ENCODE measurements around the gene SVOP. TPM values are rescaled to one million over a fixed set of nuclear protein-coding genes. Genes with fewer than 3 reads are reported as not detected.
"Not testable (repeated sequence)": the region's sequence is repeated elsewhere in the genome, so short reads cannot be mapped to it uniquely, and the experiment has no call there.

The SVOP gene
- total and polyA plus RNA-seq, 5 donors from 2014 or later: not detected

DNA sequence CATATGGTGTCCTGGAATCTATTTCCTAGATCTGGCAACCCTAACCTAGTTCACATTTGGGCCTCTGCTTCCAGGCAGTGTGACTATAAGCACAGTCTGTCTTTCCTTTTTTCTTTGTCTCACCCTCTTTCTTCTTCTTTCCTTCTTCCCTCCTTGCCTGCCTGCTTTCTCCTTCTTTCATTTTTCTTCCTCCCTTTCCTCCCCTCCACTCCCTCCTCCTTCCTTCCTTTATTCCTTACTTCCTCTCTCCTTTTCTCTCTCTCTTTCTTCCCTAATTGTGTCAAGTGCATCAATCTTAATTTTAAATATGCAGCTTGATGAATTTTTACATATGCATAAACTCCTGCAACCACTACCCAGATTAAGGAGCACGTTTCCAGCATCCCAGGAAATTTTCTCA, 145.6 kb downstream of the SVOP start:
- Histone ChIP-seq H3K27me3 (ENCODE audit: control insufficient read depth, insufficient read depth, low read length) (no peaks in the 10 kb centered on the region), H3K4me1 (ENCODE audit: control insufficient read depth, insufficient read depth, low read length, poor library complexity, severe bottlenecking) (no peaks in the 10 kb centered on the region), H3K9me3 (ENCODE audit: control insufficient read depth in 2 of 2, low read length in 2 of 2) (no peaks in the 10 kb centered on the region), H3K4me3 (ENCODE audit: low read depth, low read length) (no peak overlapping the region), H3K36me3 (ENCODE audit: control insufficient read depth, insufficient read depth, low read length) (no peaks in the 10 kb centered on the region), H3K27ac (ENCODE audit: insufficient read depth, low read length, poor library complexity, severe bottlenecking) (no peak overlapping the region)
- Mint-ChIP-seq H3K36me3 (no peaks in the 10 kb centered on the region), H3K4me3 (peak overlapping the region in 1 of 4 donors; percentile 68), H3K4me1 (peaks cover 0 to 8% (median 0%) of the 10 kb centered on the region in 4 donors), H3K9me3 (peaks cover 0 to 1% (median 0%) of the 10 kb centered on the region in 7 donors), H3K27ac (no peak overlapping the region), H3K27me3 (peaks cover 19% of the 10 kb centered on the region)
- ATAC-seq (ENCODE audit: low read depth in 2 of 2): no peak
- DNase-seq: no peak

DNA sequence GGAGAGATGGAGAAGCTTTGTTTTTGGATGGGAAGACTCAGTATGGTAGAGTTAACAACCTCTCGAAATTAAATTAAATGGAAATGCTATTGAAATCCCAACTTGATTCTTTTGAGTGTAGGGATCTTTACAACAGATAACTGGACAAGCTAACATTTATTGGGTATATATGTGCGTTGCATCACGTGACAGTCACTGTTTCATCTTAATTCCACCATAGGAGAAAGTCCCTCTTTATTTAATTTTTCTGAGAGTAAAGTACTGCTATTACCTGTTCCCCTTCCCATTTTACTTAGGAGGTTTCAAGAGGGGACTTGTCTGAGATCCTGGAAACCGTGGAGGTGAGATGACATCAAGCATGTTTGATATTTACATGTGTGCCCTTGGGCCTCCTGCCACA, 152.1 kb downstream of the SVOP start:
- no peaks in the 10 kb centered on the region for H3K27me3 ChIP-seq (ENCODE audit: control insufficient read depth, insufficient read depth, low read length)
- DNase-seq (no peak), ATAC-seq (ENCODE audit: low read depth in 2 of 2) (no peak)
- H3K4me3 ChIP-seq (ENCODE audit: low read depth, low read length): no peak overlapping the region
- no peak overlapping the region for H3K27ac ChIP-seq (ENCODE audit: insufficient read depth, low read length, poor library complexity, severe bottlenecking)
- Mint-ChIP-seq H3K36me3 (no peaks in the 10 kb centered on the region), H3K4me3 (no peak overlapping the region), H3K9me3 (no peaks in the 10 kb centered on the region), H3K27ac (peak overlapping the region in 1 of 3 donors; percentile 39), H3K27me3 (peaks cover 4% of the 10 kb centered on the region), H3K4me1 (no peaks in the 10 kb centered on the region)
- no peaks in the 10 kb centered on the region for H3K4me1 ChIP-seq (ENCODE audit: control insufficient read depth, insufficient read depth, low read length, poor library complexity, severe bottlenecking)
- H3K9me3 ChIP-seq (ENCODE audit: control insufficient read depth in 2 of 2, low read length in 2 of 2): no peaks in the 10 kb centered on the region
- H3K36me3 ChIP-seq (ENCODE audit: control insufficient read depth, insufficient read depth, low read length): no peaks in the 10 kb centered on the region

DNA sequence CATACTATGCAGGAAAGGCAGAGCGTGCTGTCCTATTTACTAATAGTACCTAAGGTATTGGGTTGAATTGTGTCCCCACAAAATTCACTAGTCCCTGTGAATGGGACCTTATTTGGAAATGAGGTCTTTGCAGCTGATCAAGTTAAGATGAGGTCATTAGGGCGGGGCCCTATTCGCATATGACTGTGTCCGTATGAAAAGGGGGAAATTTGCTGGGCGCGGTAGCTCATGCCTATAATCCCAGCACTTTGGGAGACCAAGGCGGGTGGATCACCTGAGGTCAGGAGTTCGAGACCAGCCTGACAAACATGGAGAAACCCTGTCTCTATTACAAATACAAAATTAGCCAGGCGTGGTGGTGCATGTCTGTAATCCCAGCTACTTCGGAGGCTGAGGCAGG, 154.8 kb downstream of the SVOP start:
- not testable (repeated sequence) for H3K36me3 Mint-ChIP-seq; DNase-seq; H3K4me1 ChIP-seq (ENCODE audit: control insufficient read depth, insufficient read depth, low read length, poor library complexity, severe bottlenecking); H3K4me3 Mint-ChIP-seq; H3K4me1 Mint-ChIP-seq; H3K4me3 ChIP-seq (ENCODE audit: low read depth, low read length); H3K27me3 ChIP-seq (ENCODE audit: control insufficient read depth, insufficient read depth, low read length); H3K27ac Mint-ChIP-seq; ATAC-seq (ENCODE audit: low read depth in 2 of 2); H3K36me3 ChIP-seq (ENCODE audit: control insufficient read depth, insufficient read depth, low read length); H3K27ac ChIP-seq (ENCODE audit: insufficient read depth, low read length, poor library complexity, severe bottlenecking); H3K27me3 Mint-ChIP-seq; H3K9me3 ChIP-seq (ENCODE audit: control insufficient read depth in 2 of 2, low read length in 2 of 2); H3K9me3 Mint-ChIP-seq

DNA sequence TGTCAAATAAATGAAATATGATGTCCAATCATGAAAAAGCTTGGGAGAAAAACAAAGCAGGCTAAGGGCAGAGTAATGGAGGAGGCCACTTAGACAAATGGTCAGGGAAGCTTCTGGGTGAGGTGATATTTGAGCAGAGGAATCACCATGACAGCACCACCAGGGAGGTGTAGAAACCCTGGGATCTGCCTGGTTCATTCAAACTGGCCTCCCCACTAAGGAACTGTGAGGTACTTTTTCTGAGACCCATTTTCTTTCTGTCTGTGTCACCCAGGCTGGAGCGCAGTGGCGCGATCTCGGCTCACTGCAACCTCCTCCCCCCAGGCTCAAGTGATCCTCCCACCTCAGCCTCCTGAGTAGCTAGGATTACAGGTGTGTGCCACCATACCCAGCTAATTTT, 155.7 kb downstream of the SVOP start:
- no peaks in the 10 kb centered on the region for H3K9me3 ChIP-seq (ENCODE audit: control insufficient read depth in 2 of 2, low read length in 2 of 2)
- Mint-ChIP-seq H3K27ac (no peak overlapping the region), H3K27me3 (no peaks in the 10 kb centered on the region), H3K4me1 (peaks cover 0 to 7% (median 2%) of the 10 kb centered on the region in 4 donors), H3K4me3 (no peak overlapping the region), H3K36me3 (no peaks in the 10 kb centered on the region), H3K9me3 (peaks cover 0 to 2% (median 0%) of the 10 kb centered on the region in 7 donors)
- H3K27me3 ChIP-seq (ENCODE audit: control insufficient read depth, insufficient read depth, low read length): no peaks in the 10 kb centered on the region
- no peaks in the 10 kb centered on the region for H3K4me1 ChIP-seq (ENCODE audit: control insufficient read depth, insufficient read depth, low read length, poor library complexity, severe bottlenecking)
- H3K36me3 ChIP-seq (ENCODE audit: control insufficient read depth, insufficient read depth, low read length): no peaks in the 10 kb centered on the region
- DNase-seq (no peak), ATAC-seq (ENCODE audit: low read depth in 2 of 2) (no peak)
- no peak overlapping the region for H3K4me3 ChIP-seq (ENCODE audit: low read depth, low read length)
- no peak overlapping the region for H3K27ac ChIP-seq (ENCODE audit: insufficient read depth, low read length, poor library complexity, severe bottlenecking)

DNA sequence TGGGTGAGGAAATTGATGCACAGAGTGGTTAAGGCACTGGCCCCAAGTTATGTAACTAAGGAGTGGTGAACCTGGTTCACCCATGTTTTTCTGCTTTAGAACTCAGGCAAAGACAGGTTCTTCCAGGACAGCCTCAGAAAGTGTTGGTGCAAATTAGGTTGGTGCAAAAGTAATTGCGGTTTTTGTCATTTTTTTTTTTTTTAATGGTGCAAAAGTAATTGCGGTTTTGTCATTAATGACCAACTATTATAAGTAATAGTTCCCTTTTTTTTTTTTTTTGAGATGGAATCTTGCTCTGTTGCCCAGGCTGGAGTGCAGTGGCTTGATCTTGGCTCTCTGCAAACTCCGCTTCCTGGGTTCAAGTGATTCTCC, 158.3 kb downstream of the SVOP start:
- peak overlapping the region in 1 of 4 donors; percentile 27 for H3K4me3 Mint-ChIP-seq
- no peak for ATAC-seq (ENCODE audit: low read depth in 2 of 2)
- H3K27ac Mint-ChIP-seq: peak overlapping the region in 1 of 3 donors; percentile 38

DNA sequence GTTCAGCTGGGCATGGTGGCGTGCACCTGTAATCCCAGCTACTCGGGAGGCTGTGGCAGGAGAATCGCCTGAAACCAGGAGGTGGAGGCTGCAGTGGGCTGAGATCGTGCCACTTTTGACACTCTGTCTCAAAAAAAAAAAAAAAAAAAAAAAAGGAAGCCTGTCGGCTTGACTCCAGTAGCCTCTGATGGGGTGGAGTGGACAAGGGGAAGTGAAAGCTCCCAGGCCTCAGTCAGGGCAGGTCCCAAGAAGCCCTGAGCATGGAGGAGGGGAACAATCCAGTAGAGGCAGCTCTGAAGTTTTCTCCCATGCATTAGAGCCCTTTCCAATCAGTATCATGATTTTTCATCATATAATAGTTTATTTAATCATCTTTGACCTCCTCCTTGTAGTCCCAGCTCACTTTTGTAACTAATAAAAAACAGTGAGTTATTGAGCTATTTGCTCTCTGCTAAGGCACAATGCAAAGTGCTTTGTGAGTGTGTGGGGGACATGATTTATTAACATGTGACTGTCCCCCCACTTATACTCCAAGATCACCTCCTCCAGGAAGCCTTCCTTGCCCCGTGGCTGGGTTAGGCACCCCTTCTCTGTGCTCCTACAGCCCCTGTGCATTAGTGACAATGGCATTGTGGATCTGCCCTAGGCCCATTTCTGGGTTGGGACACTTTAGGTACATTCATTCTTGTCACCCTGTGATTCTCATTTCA, 158.8 kb downstream of the SVOP start:
- no peaks in the 10 kb centered on the region for H3K36me3 Mint-ChIP-seq
- Histone ChIP-seq H3K9me3 (ENCODE audit: control insufficient read depth in 2 of 2, low read length in 2 of 2) (no peaks in the 10 kb centered on the region), H3K4me1 (ENCODE audit: control insufficient read depth, insufficient read depth, low read length, poor library complexity, severe bottlenecking) (peaks cover 12% of the 10 kb centered on the region), H3K27ac (ENCODE audit: insufficient read depth, low read length, poor library complexity, severe bottlenecking) (no peak overlapping the region), H3K27me3 (ENCODE audit: control insufficient read depth, insufficient read depth, low read length) (no peaks in the 10 kb centered on the region), H3K4me3 (ENCODE audit: low read depth, low read length) (no peak overlapping the region), H3K36me3 (ENCODE audit: control insufficient read depth, insufficient read depth, low read length) (no peaks in the 10 kb centered on the region)
- peak in 1 of 3 donors; percentile 45 for DNase-seq
- peaks cover 6% of the 10 kb centered on the region for H3K27me3 Mint-ChIP-seq
- peaks cover 0 to 2% (median 0%) of the 10 kb centered on the region in 7 donors for H3K9me3 Mint-ChIP-seq
- no peak for ATAC-seq (ENCODE audit: low read depth in 2 of 2)
- peaks cover 5 to 18% (median 12%) of the 10 kb centered on the region in 4 donors for H3K4me1 Mint-ChIP-seq
- peak overlapping the region in 2 of 4 donors; percentile 27 to 47 for H3K4me3 Mint-ChIP-seq
- no peak overlapping the region for H3K27ac Mint-ChIP-seq

More for the DNA sequence above, 158.3 kb downstream of the SVOP start:
- Mint-ChIP-seq H3K27me3 (peaks cover 4% of the 10 kb centered on the region), H3K36me3 (no peaks in the 10 kb centered on the region), H3K9me3 (peaks cover 0 to 2% (median 0%) of the 10 kb centered on the region in 7 donors), H3K4me1 (peaks cover 5 to 18% (median 12%) of the 10 kb centered on the region in 4 donors)
- H3K27ac ChIP-seq (ENCODE audit: insufficient read depth, low read length, poor library complexity, severe bottlenecking): no peak overlapping the region
- H3K4me1 ChIP-seq (ENCODE audit: control insufficient read depth, insufficient read depth, low read length, poor library complexity, severe bottlenecking): peaks cover 12% of the 10 kb centered on the region
- H3K36me3 ChIP-seq (ENCODE audit: control insufficient read depth, insufficient read depth, low read length): no peaks in the 10 kb centered on the region
- DNase-seq: no peak
- H3K27me3 ChIP-seq (ENCODE audit: control insufficient read depth, insufficient read depth, low read length): no peaks in the 10 kb centered on the region
- H3K9me3 ChIP-seq (ENCODE audit: control insufficient read depth in 2 of 2, low read length in 2 of 2): no peaks in the 10 kb centered on the region
- no peak overlapping the region for H3K4me3 ChIP-seq (ENCODE audit: low read depth, low read length)

DNA sequence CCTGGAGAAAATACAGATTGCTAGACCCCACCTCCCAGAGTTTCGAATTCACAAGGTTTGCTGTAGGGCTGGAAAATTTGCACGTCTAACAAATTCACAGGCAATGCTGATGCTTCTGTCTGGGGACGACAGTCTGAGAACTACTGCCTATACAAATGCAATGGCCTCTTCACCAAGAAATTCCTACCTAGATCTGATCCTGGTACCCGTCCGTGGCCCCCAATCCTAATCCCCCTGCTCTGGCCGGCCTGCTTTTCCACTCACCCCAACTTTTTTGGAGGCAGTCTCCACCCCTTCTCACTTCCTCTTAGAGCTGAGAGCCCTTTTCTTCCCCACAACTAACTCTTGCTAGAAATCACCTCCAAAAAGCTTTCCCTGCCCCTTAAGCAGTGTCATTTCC, 160.4 kb downstream of the SVOP start:
- H3K9me3 Mint-ChIP-seq: peaks cover 0 to 3% (median 0%) of the 10 kb centered on the region in 7 donors
- ATAC-seq (ENCODE audit: low read depth in 2 of 2): no peak
- Histone ChIP-seq H3K4me3 (ENCODE audit: low read depth, low read length) (no peak overlapping the region), H3K27ac (ENCODE audit: insufficient read depth, low read length, poor library complexity, severe bottlenecking) (no peak overlapping the region), H3K4me1 (ENCODE audit: control insufficient read depth, insufficient read depth, low read length, poor library complexity, severe bottlenecking) (peaks cover 28% of the 10 kb centered on the region), H3K27me3 (ENCODE audit: control insufficient read depth, insufficient read depth, low read length) (no peaks in the 10 kb centered on the region), H3K36me3 (ENCODE audit: control insufficient read depth, insufficient read depth, low read length) (no peaks in the 10 kb centered on the region), H3K9me3 (ENCODE audit: control insufficient read depth in 2 of 2, low read length in 2 of 2) (no peaks in the 10 kb centered on the region)
- H3K36me3 Mint-ChIP-seq: no peaks in the 10 kb centered on the region
- peak overlapping the region in 1 of 4 donors; percentile 22 for H3K4me3 Mint-ChIP-seq
- H3K27me3 Mint-ChIP-seq: peaks cover 9% of the 10 kb centered on the region
- H3K4me1 Mint-ChIP-seq: peaks cover 19 to 34% (median 25%) of the 10 kb centered on the region in 4 donors
- peak overlapping the region in 1 of 3 donors; percentile 43 for H3K27ac Mint-ChIP-seq
- DNase-seq: no peak

DNA sequence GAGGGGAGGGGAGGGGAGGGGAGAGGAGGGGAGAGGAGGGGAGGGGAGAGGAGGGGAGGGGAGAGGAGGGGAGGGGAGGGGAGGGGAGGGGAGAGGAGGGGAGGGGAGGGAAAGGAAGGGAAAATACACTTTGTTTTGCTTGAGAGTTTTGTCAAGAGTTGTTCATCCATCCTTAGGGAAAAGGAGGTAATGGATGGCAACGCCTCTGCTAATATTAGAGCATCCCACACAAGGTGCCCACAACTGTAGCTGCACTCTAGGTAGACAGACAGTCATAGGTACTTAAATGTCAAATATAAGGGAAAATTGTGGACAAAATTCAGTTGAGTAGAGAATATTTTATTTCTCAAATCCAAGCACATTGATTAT, 161.0 kb downstream of the SVOP start:
- Histone ChIP-seq H3K27ac (ENCODE audit: insufficient read depth, low read length, poor library complexity, severe bottlenecking) (no peak overlapping the region), H3K4me1 (ENCODE audit: control insufficient read depth, insufficient read depth, low read length, poor library complexity, severe bottlenecking) (peaks cover 28% of the 10 kb centered on the region), H3K9me3 (ENCODE audit: control insufficient read depth in 2 of 2, low read length in 2 of 2) (no peaks in the 10 kb centered on the region), H3K27me3 (ENCODE audit: control insufficient read depth, insufficient read depth, low read length) (no peaks in the 10 kb centered on the region), H3K36me3 (ENCODE audit: control insufficient read depth, insufficient read depth, low read length) (no peaks in the 10 kb centered on the region), H3K4me3 (ENCODE audit: low read depth, low read length) (no peak overlapping the region)
- H3K36me3 Mint-ChIP-seq: peaks cover 3% of the 10 kb centered on the region
- H3K27ac Mint-ChIP-seq: peak overlapping the region in 1 of 3 donors; percentile 5
- peaks cover 9% of the 10 kb centered on the region for H3K27me3 Mint-ChIP-seq
- ATAC-seq (ENCODE audit: low read depth in 2 of 2) (no peak), DNase-seq (no peak)
- H3K9me3 Mint-ChIP-seq: peaks cover 0 to 5% (median 0%) of the 10 kb centered on the region in 7 donors
- peak overlapping the region in 1 of 4 donors; percentile 22 for H3K4me3 Mint-ChIP-seq
- H3K4me1 Mint-ChIP-seq: peaks cover 22 to 39% (median 30%) of the 10 kb centered on the region in 4 donors

Data from CD4-positive, CD25-positive, alpha-beta regulatory T cell (primary cell).